Fibroblast of pulmonary artery (primary cell): Measurements from ENCODE around the gene NHLRC2.
"Not testable (repeated sequence)": the region's sequence is repeated elsewhere in the genome, so short reads cannot be mapped to it uniquely, and the experiment has no call there.

Experiments
- DNase-seq: peaks from one replicate; pipeline ENCODE4 v3.0.0-alpha.2; 2010; ENCODE audit warnings: low read depth
- H3K4me3 ChIP-seq: replicated peaks from 2 replicates; pipeline ENCODE4 v1.5.1; 2011; ENCODE audit warnings: low read depth, mild to moderate bottlenecking, control low read depth, low read length, moderate library complexity
- TF ChIP-seq, protein P1 (sequence below): IDR thresholded peaks from 2 replicates; pipeline ENCODE4 v1.5.1; 2011; ENCODE audit warnings: mild to moderate bottlenecking, control low read depth, low read length, inconsistent platforms; ENCODE audit errors: missing control alignments

NHLRC2 gene

DNA sequence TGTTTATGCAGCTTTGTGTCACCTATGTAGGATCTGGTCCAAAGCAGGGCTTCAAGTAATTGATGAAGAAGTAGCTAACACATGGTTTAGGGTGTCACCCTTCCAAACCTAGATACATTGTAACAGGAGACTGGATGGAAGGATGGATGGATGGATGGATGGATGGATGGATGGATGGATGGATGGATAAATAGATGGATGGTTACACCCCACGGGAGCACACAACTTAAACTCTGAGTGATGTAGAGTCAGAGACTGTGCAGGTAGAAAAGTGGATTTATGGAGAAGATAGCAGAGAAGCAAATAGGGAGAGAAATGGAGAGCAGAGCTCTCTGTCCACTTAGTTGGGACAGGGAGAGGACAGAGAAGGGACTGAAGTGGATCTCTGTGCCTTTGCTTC lies 78.4 kb downstream of the NHLRC2 start:
- DNase-seq: no peak
- TF ChIP-seq, protein P1, sequence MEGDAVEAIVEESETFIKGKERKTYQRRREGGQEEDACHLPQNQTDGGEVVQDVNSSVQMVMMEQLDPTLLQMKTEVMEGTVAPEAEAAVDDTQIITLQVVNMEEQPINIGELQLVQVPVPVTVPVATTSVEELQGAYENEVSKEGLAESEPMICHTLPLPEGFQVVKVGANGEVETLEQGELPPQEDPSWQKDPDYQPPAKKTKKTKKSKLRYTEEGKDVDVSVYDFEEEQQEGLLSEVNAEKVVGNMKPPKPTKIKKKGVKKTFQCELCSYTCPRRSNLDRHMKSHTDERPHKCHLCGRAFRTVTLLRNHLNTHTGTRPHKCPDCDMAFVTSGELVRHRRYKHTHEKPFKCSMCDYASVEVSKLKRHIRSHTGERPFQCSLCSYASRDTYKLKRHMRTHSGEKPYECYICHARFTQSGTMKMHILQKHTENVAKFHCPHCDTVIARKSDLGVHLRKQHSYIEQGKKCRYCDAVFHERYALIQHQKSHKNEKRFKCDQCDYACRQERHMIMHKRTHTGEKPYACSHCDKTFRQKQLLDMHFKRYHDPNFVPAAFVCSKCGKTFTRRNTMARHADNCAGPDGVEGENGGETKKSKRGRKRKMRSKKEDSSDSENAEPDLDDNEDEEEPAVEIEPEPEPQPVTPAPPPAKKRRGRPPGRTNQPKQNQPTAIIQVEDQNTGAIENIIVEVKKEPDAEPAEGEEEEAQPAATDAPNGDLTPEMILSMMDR: no peak
- no peak overlapping the region for H3K4me3 ChIP-seq

DNA sequence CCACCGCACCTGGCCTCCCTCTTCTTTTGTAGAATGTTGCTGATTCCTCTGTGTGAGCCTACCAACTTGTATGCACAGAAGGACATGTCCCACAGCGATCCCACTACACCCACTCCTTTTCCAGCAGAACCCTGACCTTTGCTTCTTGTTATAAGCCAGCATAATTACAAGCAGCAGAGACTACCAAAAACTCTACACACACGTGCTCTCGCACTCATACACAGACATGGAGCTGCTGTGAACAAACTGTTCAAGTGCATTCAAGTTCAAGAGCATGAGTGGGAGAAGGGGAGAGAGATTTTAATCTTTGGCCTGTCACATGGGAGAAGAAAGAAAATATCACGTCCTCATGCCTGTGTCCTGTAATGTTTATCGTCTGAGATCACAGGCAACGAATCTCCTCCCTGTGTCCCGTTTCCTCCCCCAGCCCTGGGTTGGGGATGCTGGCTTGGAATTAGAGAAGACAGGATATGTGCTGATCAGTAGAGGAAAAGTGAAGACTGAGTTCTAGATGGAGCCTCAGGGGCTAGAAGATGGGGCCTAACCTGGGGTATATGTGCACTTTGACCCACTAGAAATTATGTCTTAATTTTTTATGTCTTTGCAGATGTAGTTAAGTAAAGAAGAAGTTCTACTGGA lies 79.6 kb downstream of the NHLRC2 start:
- no peak overlapping the region for H3K4me3 ChIP-seq
- TF ChIP-seq, protein P1: no peak
- no peak for DNase-seq

DNA sequence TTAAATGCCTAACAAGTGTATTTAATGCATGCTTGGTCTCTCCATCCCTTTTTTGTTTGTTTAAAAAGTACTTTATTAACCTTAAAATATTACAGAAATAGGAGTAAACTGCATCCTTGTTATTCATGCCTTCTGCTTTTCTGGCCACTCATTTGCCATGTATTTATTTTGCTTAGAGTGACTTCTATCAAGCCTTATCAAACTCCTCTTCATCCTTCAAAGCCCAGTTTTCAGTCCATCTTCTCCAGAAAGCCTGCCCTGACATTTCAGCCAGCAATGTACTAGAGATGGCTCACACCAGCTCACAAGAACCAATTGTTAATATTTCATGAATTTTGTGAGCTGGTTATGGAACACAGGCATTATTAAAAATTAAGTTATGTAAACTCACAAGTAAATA lies 82.8 kb downstream of the NHLRC2 start:
- no peak for DNase-seq
- TF ChIP-seq, protein P1: no peak
- H3K4me3 ChIP-seq: no peak overlapping the region

DNA sequence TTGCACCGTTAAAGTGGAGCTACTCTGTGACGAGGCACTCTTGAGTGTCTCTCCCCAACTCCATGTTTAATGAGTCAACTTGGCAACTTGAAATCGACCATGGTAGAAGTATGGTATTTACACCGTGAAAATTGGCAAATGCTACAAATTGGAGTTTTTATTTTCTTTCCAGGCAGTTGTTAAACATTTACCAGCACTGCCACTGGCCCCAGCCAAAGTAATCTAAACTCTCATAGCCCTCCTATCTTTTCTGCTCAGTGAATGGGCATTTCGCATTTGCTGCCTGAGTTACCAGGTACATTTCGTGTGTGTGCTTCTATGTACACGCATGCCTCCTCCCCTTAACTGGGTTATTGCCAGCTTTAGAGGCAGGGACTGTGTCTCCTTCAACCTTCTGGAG lies 83.3 kb downstream of the NHLRC2 start:
- no peak for DNase-seq
- H3K4me3 ChIP-seq: no peak overlapping the region
- TF ChIP-seq, protein P1: no peak

DNA sequence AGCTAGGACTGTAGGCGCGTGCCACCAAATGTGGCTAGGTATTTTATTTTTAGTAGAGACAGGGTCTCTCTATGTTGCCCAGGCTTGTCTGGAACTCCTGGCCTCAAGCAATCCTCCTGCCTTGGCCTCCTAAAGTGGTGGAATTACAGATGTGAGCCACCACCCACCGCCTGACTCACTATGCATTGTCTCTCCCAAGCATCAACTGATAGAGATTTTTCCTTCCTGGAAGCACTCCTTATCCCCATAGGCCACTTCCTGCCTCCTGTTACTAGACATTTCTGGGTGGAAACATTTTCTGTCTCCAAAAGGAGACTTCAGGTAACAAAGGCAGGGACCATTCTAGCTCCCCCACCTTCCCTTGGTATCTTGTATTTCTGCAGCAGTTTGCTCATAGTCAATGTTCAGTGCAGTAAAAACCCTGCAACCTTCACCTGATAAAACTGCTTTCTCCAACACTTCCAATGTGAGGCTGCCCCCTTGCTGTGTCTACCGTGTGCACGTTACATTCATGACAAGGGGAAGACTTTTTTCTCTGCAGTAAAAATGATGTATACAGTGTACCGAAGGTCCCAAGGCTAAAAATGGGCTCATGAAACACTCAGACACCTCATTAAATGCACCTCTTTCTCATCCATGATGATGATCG lies 84.9 kb downstream of the NHLRC2 start:
- H3K4me3 ChIP-seq: no peak overlapping the region
- DNase-seq: no peak
- TF ChIP-seq, protein P1: no peak

DNA sequence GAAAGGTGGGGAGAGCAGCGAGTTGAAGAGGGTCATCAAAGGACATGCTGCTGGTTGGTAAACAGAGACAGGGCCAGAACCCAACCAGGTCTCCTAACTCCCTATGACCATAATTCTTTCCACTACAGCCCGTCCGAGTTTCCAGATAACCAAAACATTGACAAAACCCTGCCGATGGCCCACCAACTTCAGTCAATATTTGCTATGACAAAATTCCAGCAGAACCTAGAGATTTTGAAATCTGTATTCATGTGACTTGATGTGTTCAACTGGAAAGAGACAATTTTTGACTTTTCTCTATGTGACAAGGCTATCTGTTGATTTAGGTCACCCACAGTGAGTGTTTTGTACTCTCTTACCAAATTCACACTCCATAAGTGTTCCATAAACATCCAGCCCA lies 86.7 kb downstream of the NHLRC2 start:
- H3K4me3 ChIP-seq: no peak overlapping the region
- no peak for DNase-seq
- TF ChIP-seq, protein P1: no peak

DNA sequence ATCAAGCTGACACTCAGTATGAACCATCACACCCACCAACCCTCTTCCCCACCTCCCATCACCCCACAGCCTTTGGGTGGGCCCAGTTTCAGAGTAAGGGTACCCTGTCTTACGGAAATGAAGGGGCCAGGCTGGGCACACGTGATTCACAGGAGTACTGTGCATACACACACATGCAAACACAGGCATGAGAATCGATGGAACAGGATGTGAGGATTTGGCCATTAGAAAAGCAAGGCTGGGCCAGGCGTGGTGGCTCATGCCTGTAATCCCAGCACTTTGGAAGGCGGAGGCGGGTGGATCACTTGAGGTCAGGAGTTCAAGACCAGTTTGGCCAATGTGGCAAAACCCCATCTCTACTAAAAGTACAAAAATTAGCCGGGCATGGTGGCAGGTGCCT lies 88.7 kb downstream of the NHLRC2 start:
- not testable (repeated sequence) for H3K4me3 ChIP-seq, DNase-seq
